ENCODE measurements around the gene RGS12.

The RGS12 gene

GRCh38 chr4:3334316-3334715, 41.5 kb downstream of the RGS12 start:
- no peak overlapping the region for H3K27ac ChIP-seq (ENCODE audit: low read depth, low read length, poor library complexity, severe bottlenecking)
- no peaks in the 10 kb centered on the region for H3F3A ChIP-seq (ENCODE audit: insufficient read depth, low read length)
- no peaks in the 10 kb centered on the region for H3K36me3 ChIP-seq (ENCODE audit: insufficient read depth, low read length)
- H3K79me2 ChIP-seq (ENCODE audit: insufficient read depth, low read length) = no peaks in the 10 kb centered on the region
- no peaks in the 10 kb centered on the region for H4K20me1 ChIP-seq (ENCODE audit: insufficient read depth, low read length)
- no peak overlapping the region for H3K4me2 ChIP-seq (ENCODE audit: low read length)
- no peak for TF ChIP-seq EZH2 (IDR thresholded peaks at IDR 0.05; ENCODE audit: borderline replicate concordance, low read length)
- TF ChIP-seq, protein P1, sequence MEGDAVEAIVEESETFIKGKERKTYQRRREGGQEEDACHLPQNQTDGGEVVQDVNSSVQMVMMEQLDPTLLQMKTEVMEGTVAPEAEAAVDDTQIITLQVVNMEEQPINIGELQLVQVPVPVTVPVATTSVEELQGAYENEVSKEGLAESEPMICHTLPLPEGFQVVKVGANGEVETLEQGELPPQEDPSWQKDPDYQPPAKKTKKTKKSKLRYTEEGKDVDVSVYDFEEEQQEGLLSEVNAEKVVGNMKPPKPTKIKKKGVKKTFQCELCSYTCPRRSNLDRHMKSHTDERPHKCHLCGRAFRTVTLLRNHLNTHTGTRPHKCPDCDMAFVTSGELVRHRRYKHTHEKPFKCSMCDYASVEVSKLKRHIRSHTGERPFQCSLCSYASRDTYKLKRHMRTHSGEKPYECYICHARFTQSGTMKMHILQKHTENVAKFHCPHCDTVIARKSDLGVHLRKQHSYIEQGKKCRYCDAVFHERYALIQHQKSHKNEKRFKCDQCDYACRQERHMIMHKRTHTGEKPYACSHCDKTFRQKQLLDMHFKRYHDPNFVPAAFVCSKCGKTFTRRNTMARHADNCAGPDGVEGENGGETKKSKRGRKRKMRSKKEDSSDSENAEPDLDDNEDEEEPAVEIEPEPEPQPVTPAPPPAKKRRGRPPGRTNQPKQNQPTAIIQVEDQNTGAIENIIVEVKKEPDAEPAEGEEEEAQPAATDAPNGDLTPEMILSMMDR (IDR thresholded peaks at IDR 0.05; ENCODE audit: low read length) = no peak
- H3K9me2 ChIP-seq (ENCODE audit: low read depth, low read length) = no peaks in the 10 kb centered on the region
- H3K9me3 ChIP-seq (ENCODE audit: low read length) = no peaks in the 10 kb centered on the region
- H2AFZ ChIP-seq (ENCODE audit: low read length) = no peak overlapping the region
- H3K9ac ChIP-seq (ENCODE audit: low read length) = no peak overlapping the region
- no peak overlapping the region for H3K4me3 ChIP-seq (ENCODE audit: low read depth, low read length, poor library complexity, severe bottlenecking)
- H3K27me3 ChIP-seq (ENCODE audit: insufficient read depth, low read length) = no peaks in the 10 kb centered on the region
- no peaks in the 10 kb centered on the region for H3K4me1 ChIP-seq (ENCODE audit: insufficient read depth, low read length, severe bottlenecking)

DNA sequence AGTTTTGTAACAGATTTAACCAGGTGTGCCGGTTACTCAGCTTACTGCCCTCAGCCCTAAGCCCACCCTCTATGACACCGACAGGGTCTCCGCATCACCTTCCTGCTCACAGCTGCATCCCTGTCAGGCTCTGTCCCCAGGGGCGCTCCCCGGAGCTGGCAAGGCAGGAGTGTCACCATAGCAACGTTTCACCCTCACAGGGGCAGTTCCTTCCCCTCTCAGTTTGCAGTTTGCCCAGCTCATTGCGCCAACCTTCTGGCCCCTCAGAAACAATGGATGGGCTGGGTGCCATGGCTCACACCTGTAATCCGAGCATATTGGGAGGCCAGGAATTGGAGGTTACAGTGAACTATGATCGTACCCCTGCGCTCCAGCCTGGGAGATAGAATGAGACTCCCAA, 42.6 kb downstream of the RGS12 start:
- H3K27me3 ChIP-seq (ENCODE audit: insufficient read depth, low read length) = no peaks in the 10 kb centered on the region
- H3K4me2 ChIP-seq (ENCODE audit: low read length) = no peak overlapping the region

GRCh38 chr4:3335982-3336381, 43.2 kb downstream of the RGS12 start:
- Histone ChIP-seq H3K27me3 (ENCODE audit: insufficient read depth, low read length) (no peaks in the 10 kb centered on the region), H3K27ac (ENCODE audit: low read depth, low read length, poor library complexity, severe bottlenecking) (no peak overlapping the region), H4K20me1 (ENCODE audit: insufficient read depth, low read length) (no peaks in the 10 kb centered on the region), H3K79me2 (ENCODE audit: insufficient read depth, low read length) (no peaks in the 10 kb centered on the region), H3K36me3 (ENCODE audit: insufficient read depth, low read length) (no peaks in the 10 kb centered on the region), H3K9ac (ENCODE audit: low read length) (no peak overlapping the region), H3K4me1 (ENCODE audit: insufficient read depth, low read length, severe bottlenecking) (no peaks in the 10 kb centered on the region), H3F3A (ENCODE audit: insufficient read depth, low read length) (no peaks in the 10 kb centered on the region), H3K4me2 (ENCODE audit: low read length) (no peak overlapping the region), H3K9me2 (ENCODE audit: low read depth, low read length) (no peaks in the 10 kb centered on the region), H3K9me3 (ENCODE audit: low read length) (no peaks in the 10 kb centered on the region), H2AFZ (ENCODE audit: low read length) (no peak overlapping the region), H3K4me3 (ENCODE audit: low read depth, low read length, poor library complexity, severe bottlenecking) (no peak overlapping the region)
- TF ChIP-seq EZH2 (IDR thresholded peaks at IDR 0.05; ENCODE audit: borderline replicate concordance, low read length) = no peak
- TF ChIP-seq, protein P1 (IDR thresholded peaks at IDR 0.05; ENCODE audit: low read length) = no peak

More for the DNA sequence above, 42.6 kb downstream of the RGS12 start:
- no peaks in the 10 kb centered on the region for H3F3A ChIP-seq (ENCODE audit: insufficient read depth, low read length)
- H3K4me1 ChIP-seq (ENCODE audit: insufficient read depth, low read length, severe bottlenecking) = no peaks in the 10 kb centered on the region
- H3K27ac ChIP-seq (ENCODE audit: low read depth, low read length, poor library complexity, severe bottlenecking) = no peak overlapping the region
- H3K36me3 ChIP-seq (ENCODE audit: insufficient read depth, low read length) = no peaks in the 10 kb centered on the region
- H3K9me3 ChIP-seq (ENCODE audit: low read length) = no peaks in the 10 kb centered on the region
- no peaks in the 10 kb centered on the region for H3K79me2 ChIP-seq (ENCODE audit: insufficient read depth, low read length)
- no peak overlapping the region for H3K9ac ChIP-seq (ENCODE audit: low read length)
- TF ChIP-seq, protein P1 (IDR thresholded peaks at IDR 0.05; ENCODE audit: low read length) = no peak
- no peak for TF ChIP-seq EZH2 (IDR thresholded peaks at IDR 0.05; ENCODE audit: borderline replicate concordance, low read length)
- no peaks in the 10 kb centered on the region for H4K20me1 ChIP-seq (ENCODE audit: insufficient read depth, low read length)
- no peak overlapping the region for H3K4me3 ChIP-seq (ENCODE audit: low read depth, low read length, poor library complexity, severe bottlenecking)
- no peak overlapping the region for H2AFZ ChIP-seq (ENCODE audit: low read length)
- H3K9me2 ChIP-seq (ENCODE audit: low read depth, low read length) = no peaks in the 10 kb centered on the region

All from OCI-LY1 (cell line).